ENCODE results near the gene SFMBT2. TPM values are rescaled to one million over a fixed set of nuclear protein-coding genes. Genes with fewer than 3 reads are reported as not detected.

SFMBT2 gene
- total RNA-seq, 2 experiments from 2014 or later = 12.8 to 15.4 TPM

- no peaks in the 10 kb centered on the region for H3K9me3 Mint-ChIP-seq
- H3K4me3 Mint-ChIP-seq = no peak overlapping the region
- peaks cover 2% of the 10 kb centered on the region for H3K27me3 Mint-ChIP-seq
- intact Hi-C loops (cut with micrococcal nuclease) = no loop called here
- H3K4me1 Mint-ChIP-seq (ENCODE audit: low read depth) = peaks cover 3% of the 10 kb centered on the region
- no peak overlapping the region for H3K27ac Mint-ChIP-seq
- DNase-seq = no peak
- no peaks in the 10 kb centered on the region for H3K36me3 Mint-ChIP-seq
- ChIA-PET CTCF (no interaction called here), POLR2A (no interaction called here)
Measured at GRCh38 chr10:7117806-7118674, 292.8 kb downstream of the SFMBT2 start.

GRCh38 chr10:7117177-7117799 lies 293.5 kb downstream of the SFMBT2 start:
- no peak overlapping the region for H3K4me3 Mint-ChIP-seq
- H3K4me1 Mint-ChIP-seq (ENCODE audit: low read depth) = peaks cover 3% of the 10 kb centered on the region
- no peak overlapping the region for H3K27ac Mint-ChIP-seq
- H3K9me3 Mint-ChIP-seq = no peaks in the 10 kb centered on the region
- peaks cover 2% of the 10 kb centered on the region for H3K27me3 Mint-ChIP-seq
- intact Hi-C loops (cut with micrococcal nuclease) = no loop called here
- ChIA-PET POLR2A (no interaction called here), CTCF (no interaction called here)
- DNase-seq = no peak
- H3K36me3 Mint-ChIP-seq = no peaks in the 10 kb centered on the region

- no peak for DNase-seq
- intact Hi-C loops (cut with micrococcal nuclease) = no loop called here
- Mint-ChIP-seq H3K27ac (no peak overlapping the region), H3K36me3 (no peaks in the 10 kb centered on the region), H3K4me3 (no peak overlapping the region), H3K4me1 (ENCODE audit: low read depth) (peaks cover 9% of the 10 kb centered on the region), H3K9me3 (peaks cover 3% of the 10 kb centered on the region), H3K27me3 (peaks cover 2% of the 10 kb centered on the region)
- ChIA-PET POLR2A (no interaction called here), CTCF (interaction anchor here (2.3 kb wide), 1 partner anchor 10 kb away, joined by 13 read pairs; no protein-coding TSS in a partner anchor)
Measured at GRCh38 chr10:7111561-7111960, 299.3 kb downstream of the SFMBT2 start.

GRCh38 chr10:7111089-7111488 lies 299.7 kb downstream of the SFMBT2 start:
- Mint-ChIP-seq H3K4me1 (ENCODE audit: low read depth) (peaks cover 9% of the 10 kb centered on the region), H3K27ac (no peak overlapping the region), H3K4me3 (no peak overlapping the region), H3K36me3 (no peaks in the 10 kb centered on the region), H3K27me3 (peaks cover 2% of the 10 kb centered on the region), H3K9me3 (peaks cover 3% of the 10 kb centered on the region)
- no peak for DNase-seq
- intact Hi-C loops (cut with micrococcal nuclease) = no loop called here
- POLR2A ChIA-PET = no interaction called here
- CTCF ChIA-PET = interaction anchor here (2.3 kb wide), 1 partner anchor 11 kb away, joined by 13 read pairs; no protein-coding TSS in a partner anchor
